IPS-15b (cell line): ENCODE data around the gene DHX34.

ENCODE experiments used
- H3K27me3 ChIP-seq: one replicate; pipeline ENCODE4 v1.6.1; 2013; ENCODE audit warnings: low read length; ENCODE audit not compliant: control insufficient read depth, insufficient read depth
- H3K36me3 ChIP-seq: one replicate; pipeline ENCODE4 v1.6.1; 2013; ENCODE audit warnings: low read length; ENCODE audit not compliant: control insufficient read depth, insufficient read depth
- H3K4me1 ChIP-seq: one replicate; pipeline ENCODE4 v1.6.1; 2013; ENCODE audit warnings: mild to moderate bottlenecking, low read length; ENCODE audit not compliant: control insufficient read depth, insufficient read depth
- H3K4me3 ChIP-seq: one replicate; pipeline ENCODE4 v1.5.1; 2013; ENCODE audit warnings: low read depth, low read length
- H3K9ac ChIP-seq: one replicate; pipeline ENCODE4 v1.6.1; 2013; ENCODE audit warnings: low read depth, mild to moderate bottlenecking, low read length
- H3K9me3 ChIP-seq: one replicate; pipeline ENCODE4 v1.6.1; 2013; ENCODE audit warnings: mild to moderate bottlenecking, low read length; ENCODE audit not compliant: control insufficient read depth, insufficient read depth

The DHX34 gene

DNA sequence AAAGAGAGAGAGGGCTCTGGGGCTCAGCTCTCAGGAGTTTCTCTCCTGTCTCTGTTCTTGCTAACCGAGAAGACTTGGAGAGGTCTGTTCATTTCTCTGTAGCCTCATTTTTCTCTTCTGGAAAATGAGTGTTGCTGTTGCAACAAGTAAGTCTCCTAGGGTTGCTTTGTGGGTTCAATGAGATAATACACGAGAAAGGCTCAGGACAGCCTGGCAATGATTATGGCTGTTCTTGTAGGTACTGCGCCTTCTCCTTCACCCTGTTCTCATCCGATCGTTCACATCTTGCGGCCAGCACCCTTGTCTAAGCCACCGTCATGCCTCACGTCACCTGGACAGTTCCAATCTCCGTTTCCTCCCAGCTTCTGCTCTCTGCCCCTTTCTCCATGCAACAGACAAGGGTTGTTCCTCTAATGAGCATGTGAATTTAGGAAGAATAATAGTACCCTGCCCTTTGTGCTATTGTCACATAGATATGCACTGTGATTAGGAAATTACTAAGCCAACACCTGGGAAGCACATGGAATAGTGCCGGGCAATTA, 35.3 kb upstream of the DHX34 start:
- Histone ChIP-seq H3K36me3 (no peaks in the 10 kb centered on the region), H3K27me3 (no peaks in the 10 kb centered on the region), H3K9ac (no peak overlapping the region), H3K9me3 (no peaks in the 10 kb centered on the region), H3K4me3 (no peak overlapping the region), H3K4me1 (peaks cover 2% of the 10 kb centered on the region)

GRCh38 chr19:47315125-47315821, 33.8 kb upstream of the DHX34 start:
- H3K9me3 ChIP-seq, result no peaks in the 10 kb centered on the region
- no peaks in the 10 kb centered on the region for H3K27me3 ChIP-seq
- no peaks in the 10 kb centered on the region for H3K36me3 ChIP-seq
- no peak overlapping the region for H3K9ac ChIP-seq
- H3K4me1 ChIP-seq, result peaks cover 2% of the 10 kb centered on the region
- H3K4me3 ChIP-seq, result no peak overlapping the region

GRCh38 chr19:47316513-47316912, 32.6 kb upstream of the DHX34 start:
- Histone ChIP-seq H3K4me3 (no peak overlapping the region), H3K27me3 (no peaks in the 10 kb centered on the region), H3K4me1 (peaks cover 2% of the 10 kb centered on the region), H3K9me3 (no peaks in the 10 kb centered on the region), H3K9ac (no peak overlapping the region), H3K36me3 (no peaks in the 10 kb centered on the region)

- H3K36me3 ChIP-seq, result no peaks in the 10 kb centered on the region
- peaks cover 2% of the 10 kb centered on the region for H3K4me1 ChIP-seq
- H3K9ac ChIP-seq, result no peak overlapping the region
- no peaks in the 10 kb centered on the region for H3K27me3 ChIP-seq
- H3K4me3 ChIP-seq, result no peak overlapping the region
- no peaks in the 10 kb centered on the region for H3K9me3 ChIP-seq
Observed at GRCh38 chr19:47319923-47320871, 28.9 kb upstream of the DHX34 start.

DNA sequence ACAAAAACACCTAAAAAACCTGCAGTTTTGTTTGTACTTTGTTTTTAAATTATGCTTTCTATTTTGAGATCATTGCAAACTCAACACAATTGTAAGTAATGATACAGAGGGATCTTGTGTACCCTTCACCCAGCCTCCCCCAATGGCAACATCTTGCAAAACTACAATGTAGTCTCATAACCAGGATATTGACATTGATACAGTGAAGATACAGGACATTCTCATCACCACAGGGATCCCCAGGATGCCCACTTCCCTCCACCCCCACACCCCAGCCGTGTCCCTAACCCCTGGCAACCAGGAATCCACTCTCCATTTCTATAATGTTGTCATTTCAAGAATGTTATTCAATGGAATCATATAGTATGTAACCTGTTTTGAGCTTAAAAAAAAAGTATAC, 27.5 kb upstream of the DHX34 start:
- H3K27me3 ChIP-seq, result no peaks in the 10 kb centered on the region
- H3K36me3 ChIP-seq, result no peaks in the 10 kb centered on the region
- H3K9ac ChIP-seq, result no peak overlapping the region
- no peaks in the 10 kb centered on the region for H3K4me1 ChIP-seq
- H3K4me3 ChIP-seq, result no peak overlapping the region
- H3K9me3 ChIP-seq, result no peaks in the 10 kb centered on the region

GRCh38 chr19:47322058-47322457, 27.1 kb upstream of the DHX34 start:
- no peaks in the 10 kb centered on the region for H3K27me3 ChIP-seq
- no peaks in the 10 kb centered on the region for H3K36me3 ChIP-seq
- no peak overlapping the region for H3K4me3 ChIP-seq
- no peaks in the 10 kb centered on the region for H3K4me1 ChIP-seq
- H3K9me3 ChIP-seq, result no peaks in the 10 kb centered on the region
- H3K9ac ChIP-seq, result no peak overlapping the region

GRCh38 chr19:47323409-47323808, 25.7 kb upstream of the DHX34 start:
- no peaks in the 10 kb centered on the region for H3K4me1 ChIP-seq
- no peak overlapping the region for H3K9ac ChIP-seq
- H3K4me3 ChIP-seq, result no peak overlapping the region
- no peaks in the 10 kb centered on the region for H3K27me3 ChIP-seq
- H3K36me3 ChIP-seq, result no peaks in the 10 kb centered on the region
- no peaks in the 10 kb centered on the region for H3K9me3 ChIP-seq

DNA sequence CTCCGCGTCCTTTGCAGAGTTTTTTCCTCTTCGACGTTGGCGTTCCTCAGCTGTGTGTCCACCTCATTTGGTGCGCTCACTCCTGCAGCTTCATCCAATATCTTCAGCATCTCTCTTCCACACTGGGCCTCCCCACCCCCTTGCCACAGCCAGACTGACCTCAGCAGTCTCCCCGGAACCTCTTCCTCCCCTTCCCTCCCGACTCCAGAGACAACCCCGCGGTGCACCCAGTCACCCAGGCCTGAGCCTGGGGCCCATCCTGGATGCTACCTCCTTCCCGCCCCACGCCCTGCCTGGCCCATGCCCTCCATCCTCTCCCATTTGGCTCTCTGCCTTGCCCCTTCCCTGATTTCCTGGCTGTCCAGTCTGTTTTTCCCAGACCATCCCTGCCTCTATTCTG, 25.2 kb upstream of the DHX34 start:
- H3K9ac ChIP-seq, result no peak overlapping the region
- no peaks in the 10 kb centered on the region for H3K9me3 ChIP-seq
- H3K4me3 ChIP-seq, result no peak overlapping the region

DNA sequence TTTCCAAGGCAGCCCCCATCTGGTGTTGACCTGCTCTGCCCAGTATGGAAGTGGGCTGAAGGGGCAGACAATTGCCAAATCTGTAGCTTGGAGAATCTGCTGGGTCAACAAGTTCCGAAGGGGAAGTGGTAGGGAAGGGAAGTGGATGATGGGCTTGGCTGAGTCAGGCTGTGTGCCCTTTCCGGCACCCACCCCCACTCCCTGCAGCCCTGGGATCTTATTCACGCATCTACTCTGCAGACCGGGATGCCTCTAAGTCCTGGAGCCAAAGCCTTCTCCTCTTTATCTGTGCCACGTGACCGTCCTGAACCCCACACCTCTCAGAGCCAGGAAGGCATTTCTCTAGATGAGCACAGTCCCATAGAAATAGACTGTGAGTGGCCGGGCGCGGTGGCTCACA, 24.6 kb upstream of the DHX34 start:
- Histone ChIP-seq H3K27me3 (no peaks in the 10 kb centered on the region), H3K4me3 (no peak overlapping the region), H3K4me1 (no peaks in the 10 kb centered on the region), H3K36me3 (no peaks in the 10 kb centered on the region), H3K9ac (no peak overlapping the region), H3K9me3 (no peaks in the 10 kb centered on the region)

More for the DNA sequence above, 25.2 kb upstream of the DHX34 start:
- no peaks in the 10 kb centered on the region for H3K4me1 ChIP-seq
- no peaks in the 10 kb centered on the region for H3K27me3 ChIP-seq
- no peaks in the 10 kb centered on the region for H3K36me3 ChIP-seq

DNA sequence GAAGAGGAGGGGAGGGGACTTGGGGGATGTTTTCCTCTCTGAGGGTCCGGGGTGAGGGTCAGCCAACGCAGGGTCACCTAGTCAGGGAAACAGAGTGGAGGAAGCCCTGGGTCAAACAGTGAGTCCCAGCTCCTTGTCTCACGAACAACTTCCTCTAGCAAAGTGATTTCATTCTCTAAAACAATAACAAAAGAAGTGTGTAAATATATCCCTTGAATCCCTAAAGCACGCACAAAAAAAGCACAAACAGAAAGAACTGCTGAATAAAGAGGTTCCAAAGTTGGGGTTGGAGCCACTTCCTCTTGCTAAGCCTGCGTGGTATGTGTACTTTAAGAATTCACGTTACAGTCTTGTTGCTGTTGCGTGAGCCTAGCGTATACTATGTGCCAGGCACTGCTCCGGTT, 18.6 kb upstream of the DHX34 start:
- Histone ChIP-seq H3K4me1 (no peaks in the 10 kb centered on the region), H3K4me3 (no peak overlapping the region), H3K36me3 (no peaks in the 10 kb centered on the region), H3K9me3 (no peaks in the 10 kb centered on the region), H3K27me3 (no peaks in the 10 kb centered on the region), H3K9ac (no peak overlapping the region)

- no peaks in the 10 kb centered on the region for H3K4me1 ChIP-seq
- no peaks in the 10 kb centered on the region for H3K27me3 ChIP-seq
- H3K36me3 ChIP-seq, result no peaks in the 10 kb centered on the region
- H3K4me3 ChIP-seq, result no peak overlapping the region
- H3K9me3 ChIP-seq, result no peaks in the 10 kb centered on the region
- H3K9ac ChIP-seq, result no peak overlapping the region
Observed at GRCh38 chr19:47331490-47331889, 17.6 kb upstream of the DHX34 start.
